Ectodermal cell (in vitro differentiated cells): ENCODE measurements around the gene SUSD6.

Experiments
- H3K27ac ChIP-seq: 2 replicates; pipeline ENCODE4 v1.7.0; 2013; ENCODE audit warnings: mild to moderate bottlenecking, low read depth, low read length; ENCODE audit not compliant: insufficient read depth, poor library complexity, severe bottlenecking
- H3K27me3 ChIP-seq: 2 replicates; pipeline ENCODE4 v1.7.0; 2013; ENCODE audit warnings: mild to moderate bottlenecking, low read length; ENCODE audit not compliant: insufficient read depth, control insufficient read depth, poor library complexity, severe bottlenecking
- H3K36me3 ChIP-seq: one replicate; pipeline ENCODE4 v1.7.0; 2013; ENCODE audit warnings: low read length; ENCODE audit not compliant: control insufficient read depth, insufficient read depth
- H3K4me1 ChIP-seq: one replicate; pipeline ENCODE4 v1.7.0; 2013; ENCODE audit warnings: low read length; ENCODE audit not compliant: control insufficient read depth, insufficient read depth
- H3K4me3 ChIP-seq: 2 replicates; pipeline ENCODE4 v1.7.0; 2013; ENCODE audit warnings: low read depth, low read length, control low read depth; ENCODE audit not compliant: insufficient read depth
- H3K9me3 ChIP-seq: 2 replicates; pipeline ENCODE4 v1.7.0; 2013; ENCODE audit warnings: mild to moderate bottlenecking, low read length, moderate library complexity; ENCODE audit not compliant: control insufficient read depth
- WGBS, 2 experiments: methylation state at CpG; one replicate each; pipeline ENCODE4 v1.1.7; 2013; ENCODE audit warnings: missing lambda C conversion rate in 2 of 2; 5-methylcytosine and 5-hydroxymethylcytosine counted together

The SUSD6 gene

GRCh38 chr14:69669375-69669774 is 58.0 kb downstream of the SUSD6 start:
- H3K4me3 ChIP-seq: no peak overlapping the region
- H3K4me1 ChIP-seq: peaks cover 18% of the 10 kb centered on the region
- 90 to 92% methylated on average over 2 of the region's 2 CpGs for WGBS, 2 experiments
- no peak overlapping the region for H3K27ac ChIP-seq
- no peaks in the 10 kb centered on the region for H3K27me3 ChIP-seq
- H3K9me3 ChIP-seq: no peaks in the 10 kb centered on the region
- no peaks in the 10 kb centered on the region for H3K36me3 ChIP-seq

- H3K4me3 ChIP-seq: no peak overlapping the region
- H3K27ac ChIP-seq: no peak overlapping the region
- 88 to 90% methylated on average over 1 of the region's 1 CpG for WGBS, 2 experiments
- no peaks in the 10 kb centered on the region for H3K9me3 ChIP-seq
- H3K4me1 ChIP-seq: peaks cover 18% of the 10 kb centered on the region
- H3K36me3 ChIP-seq: no peaks in the 10 kb centered on the region
- H3K27me3 ChIP-seq: no peaks in the 10 kb centered on the region
Measured at GRCh38 chr14:69670093-69670492, 58.7 kb downstream of the SUSD6 start.

- H3K36me3 ChIP-seq: no peaks in the 10 kb centered on the region
- no peaks in the 10 kb centered on the region for H3K27me3 ChIP-seq
- no peaks in the 10 kb centered on the region for H3K9me3 ChIP-seq
- 80 to 86% methylated on average over 7 of the region's 8 CpGs for WGBS, 2 experiments
- H3K4me1 ChIP-seq: peaks cover 18% of the 10 kb centered on the region
- no peak overlapping the region for H3K27ac ChIP-seq
- H3K4me3 ChIP-seq: no peak overlapping the region
Measured at GRCh38 chr14:69671365-69672030, 60.1 kb downstream of the SUSD6 start.

GRCh38 chr14:69672356-69672755 is 61.0 kb downstream of the SUSD6 start:
- Histone ChIP-seq H3K27me3 (no peaks in the 10 kb centered on the region), H3K4me1 (peaks cover 13% of the 10 kb centered on the region), H3K36me3 (no peaks in the 10 kb centered on the region), H3K4me3 (no peak overlapping the region), H3K27ac (no peak overlapping the region), H3K9me3 (no peaks in the 10 kb centered on the region)
- 89 to 98% methylated on average over 1 of the region's 1 CpG for WGBS, 2 experiments

GRCh38 chr14:69673104-69673503 is 61.7 kb downstream of the SUSD6 start:
- no peak overlapping the region for H3K4me3 ChIP-seq

GRCh38 chr14:69673578-69674305 is 62.3 kb downstream of the SUSD6 start:
- no peaks in the 10 kb centered on the region for H3K27me3 ChIP-seq
- no peaks in the 10 kb centered on the region for H3K36me3 ChIP-seq
- H3K4me3 ChIP-seq: no peak overlapping the region
- peaks cover 13% of the 10 kb centered on the region for H3K4me1 ChIP-seq
- 83 to 87% methylated on average over 9 of the region's 9 CpGs for WGBS, 2 experiments
- no peak overlapping the region for H3K27ac ChIP-seq
- H3K9me3 ChIP-seq: no peaks in the 10 kb centered on the region

More at GRCh38 chr14:69673104-69673503, 61.7 kb downstream of the SUSD6 start:
- no peak overlapping the region for H3K27ac ChIP-seq
- no peaks in the 10 kb centered on the region for H3K36me3 ChIP-seq
- H3K27me3 ChIP-seq: no peaks in the 10 kb centered on the region
- no peaks in the 10 kb centered on the region for H3K9me3 ChIP-seq
- peaks cover 13% of the 10 kb centered on the region for H3K4me1 ChIP-seq

- Histone ChIP-seq H3K9me3 (no peaks in the 10 kb centered on the region), H3K27me3 (no peaks in the 10 kb centered on the region), H3K36me3 (no peaks in the 10 kb centered on the region), H3K4me1 (peaks cover 13% of the 10 kb centered on the region), H3K4me3 (no peak overlapping the region), H3K27ac (no peak overlapping the region)
- 90 to 95% methylated on average over 3 of the region's 3 CpGs for WGBS, 2 experiments
Measured at GRCh38 chr14:69674546-69675244, 63.3 kb downstream of the SUSD6 start.

GRCh38 chr14:69675245-69675583 is 63.8 kb downstream of the SUSD6 start:
- no peak overlapping the region for H3K27ac ChIP-seq
- no peaks in the 10 kb centered on the region for H3K27me3 ChIP-seq
- WGBS, 2 experiments: 83 to 96% methylated on average over 1 of the region's 1 CpG
- no peak overlapping the region for H3K4me3 ChIP-seq
- no peaks in the 10 kb centered on the region for H3K9me3 ChIP-seq
- peaks cover 13% of the 10 kb centered on the region for H3K4me1 ChIP-seq
- H3K36me3 ChIP-seq: no peaks in the 10 kb centered on the region

- Histone ChIP-seq H3K4me3 (no peak overlapping the region), H3K4me1 (peaks cover 11% of the 10 kb centered on the region), H3K27me3 (no peaks in the 10 kb centered on the region), H3K36me3 (no peaks in the 10 kb centered on the region), H3K27ac (no peak overlapping the region), H3K9me3 (no peaks in the 10 kb centered on the region)
- WGBS, 2 experiments: 77 to 97% methylated on average over 1 to 2 of the region's 2 CpGs
Measured at GRCh38 chr14:69675877-69676416, 64.6 kb downstream of the SUSD6 start.

GRCh38 chr14:69676723-69677122 is 65.3 kb downstream of the SUSD6 start:
- no peaks in the 10 kb centered on the region for H3K9me3 ChIP-seq
- H3K4me3 ChIP-seq: no peak overlapping the region
- H3K36me3 ChIP-seq: no peaks in the 10 kb centered on the region
- no peaks in the 10 kb centered on the region for H3K27me3 ChIP-seq
- no peak overlapping the region for H3K27ac ChIP-seq
- WGBS, 2 experiments: 97% methylated on average over 2 of the region's 2 CpGs
- H3K4me1 ChIP-seq: peaks cover 3% of the 10 kb centered on the region
